Head of caudate nucleus (tissue), 42 donors: ENCODE results near the gene DACH1.
"Not testable (repeated sequence)": the region's sequence is repeated elsewhere in the genome, so short reads cannot be mapped to it uniquely, and the experiment has no call there.

Experiments used
- DNase-seq, 42 donors: peaks; one replicate each; pipeline versions ENCODE4 v3.0.0 to v3.0.0-alpha.2; 2020 to 2021; ENCODE audit warnings: mixed read lengths in 7 of 42
- intact Hi-C: fragments of 100-400 bp; cut with DNase I; formaldehyde crosslinking; loops from one replicate; pipeline ENCODE4 v1.15.0; 2022

Gene DACH1

GRCh38 chr13:71867131-71867814, at the start of gene DACH1:
TSS of gene DACH1 (minus strand) at chr13:71867204.
- intact Hi-C loops = no loop called here
- peak; percentile 21 to 87 (median 64) for DNase-seq

GRCh38 chr13:71913717-71914116, 46.7 kb upstream of the DACH1 start:
- DNase-seq = no peak
- intact Hi-C loops = no loop called here

- intact Hi-C loops = no loop called here
- DNase-seq = no peak
These were observed 45.5 kb upstream of the DACH1 start for GRCh38 chr13:71912524-71912923.

- no peak for DNase-seq
These were observed 39.4 kb upstream of the DACH1 start for GRCh38 chr13:71906448-71906847.

GRCh38 chr13:71902676-71903075, 35.7 kb upstream of the DACH1 start:
- intact Hi-C loops = no loop called here
- DNase-seq = no peak

More at GRCh38 chr13:71906448-71906847, 39.4 kb upstream of the DACH1 start:
- intact Hi-C loops = no loop called here

GRCh38 chr13:71893506-71893905, 26.5 kb upstream of the DACH1 start:
- DNase-seq, intact Hi-C loops: not testable (repeated sequence)

GRCh38 chr13:71886880-71887279, 19.9 kb upstream of the DACH1 start:
- no peak for DNase-seq
- intact Hi-C loops = no loop called here

GRCh38 chr13:71882120-71882519, 15.1 kb upstream of the DACH1 start:
- intact Hi-C loops = no loop called here
- DNase-seq = no peak

GRCh38 chr13:71880753-71881541, 13.9 kb upstream of the DACH1 start:
- intact Hi-C loops = no loop called here
- DNase-seq = no peak

GRCh38 chr13:71879808-71880344, 12.9 kb upstream of the DACH1 start:
- intact Hi-C loops = no loop called here
- no peak for DNase-seq

GRCh38 chr13:71879129-71879535, 12.1 kb upstream of the DACH1 start:
- intact Hi-C loops = no loop called here
- DNase-seq = peak in 6 of 42 donors; percentile 4 to 38 (median 16)

GRCh38 chr13:71877256-71877653, 10.3 kb upstream of the DACH1 start:
- intact Hi-C loops = no loop called here
- DNase-seq = no peak

GRCh38 chr13:71876648-71877255, 9.7 kb upstream of the DACH1 start:
- no peak for DNase-seq
- intact Hi-C loops = no loop called here

- intact Hi-C loops = no loop called here
- DNase-seq = no peak
These were observed 8.8 kb upstream of the DACH1 start for GRCh38 chr13:71875823-71876222.

GRCh38 chr13:71874458-71874857, 7.5 kb upstream of the DACH1 start:
- intact Hi-C loops = no loop called here
- no peak for DNase-seq

- intact Hi-C loops = no loop called here
- DNase-seq = no peak
These were observed 6.6 kb upstream of the DACH1 start for GRCh38 chr13:71873418-71874247.

- no peak for DNase-seq
- intact Hi-C loops = no loop called here
These were observed 4.8 kb upstream of the DACH1 start for GRCh38 chr13:71871844-71872243.

- intact Hi-C loops = no loop called here
- no peak for DNase-seq
These were observed 4.3 kb upstream of the DACH1 start for GRCh38 chr13:71871176-71871754.

GRCh38 chr13:71870100-71870499, 3.1 kb upstream of the DACH1 start:
- intact Hi-C loops = no loop called here
- no peak for DNase-seq
